HFFc6 (cell line): ENCODE results near the gene SYCE1. TPM values are rescaled to one million over a fixed set of nuclear protein-coding genes. Genes with fewer than 3 reads are reported as not detected.
"Not testable (repeated sequence)": the region's sequence is repeated elsewhere in the genome, so short reads cannot be mapped to it uniquely, and the experiment has no call there.

Experiments used
- DNase-seq: peaks from one replicate; pipeline ENCODE4 v3.0.0-alpha.2; 2018
- H3K27ac Mint-ChIP-seq: 2 replicates; pipeline ENCODE4 v1.8.0; 2020; ENCODE audit warnings: mild to moderate bottlenecking, mixed read lengths
- H3K27me3 Mint-ChIP-seq: 2 replicates; pipeline ENCODE4 v1.8.0; 2021; ENCODE audit warnings: mild to moderate bottlenecking, moderate library complexity, mixed read lengths; ENCODE audit not compliant: insufficient read depth
- H3K36me3 Mint-ChIP-seq: 2 replicates; pipeline ENCODE4 v1.8.0; 2021; ENCODE audit warnings: low read depth, mixed read lengths
- H3K4me1 Mint-ChIP-seq: 2 replicates; pipeline ENCODE4 v1.8.0; 2020; ENCODE audit warnings: low read depth, mixed read lengths
- H3K4me3 Mint-ChIP-seq: 2 replicates; pipeline ENCODE4 v1.8.0; 2020; ENCODE audit warnings: mild to moderate bottlenecking, moderate library complexity, mixed read lengths
- H3K9me3 Mint-ChIP-seq: 2 replicates; pipeline ENCODE4 v1.8.0; 2020; ENCODE audit warnings: mild to moderate bottlenecking, mixed read lengths
- CTCF ChIP-seq: fragments of 200-600 bp; sonication (generic); IDR thresholded peaks from 2 replicates; pipeline ENCODE4 v1.5.0; 2021; ENCODE audit warnings: antibody characterized with exemption, mild to moderate bottlenecking
- total RNA-seq, 6 experiments: library from RNA; stranded (reverse); fragmentation: NEBNext Ultra II Directional; extraction: Animal tissue kit (Norgen Biotek cat#: 25700); gene quantifications; 2 replicates in 1 of 6; 3 replicates in 5 of 6; pipeline ENCODE4 v1.2.3, GENCODE V29; 2021

Gene SYCE1
- total RNA-seq, 6 experiments from 2014 or later: not detected

- Mint-ChIP-seq H3K27me3 (peaks cover 52% of the 10 kb centered on the region), H3K36me3 (peaks cover 6% of the 10 kb centered on the region; the same call in 1 of the 2 replicates), H3K4me3 (no peak overlapping the region), H3K4me1 (peaks cover 6% of the 10 kb centered on the region; the same call in 1 of the 2 replicates), H3K9me3 (peaks cover 6% of the 10 kb centered on the region; the same call in 1 of the 2 replicates), H3K27ac (no peak overlapping the region)
- TF ChIP-seq CTCF: no peak
- DNase-seq: no peak
Measured at GRCh38 chr10:133527771-133528271, 37.6 kb downstream of the SYCE1 start.

- Mint-ChIP-seq H3K4me1 (peaks cover 6% of the 10 kb centered on the region; the same call in 1 of the 2 replicates), H3K27ac (no peak within 1 kb of the TSS), H3K4me3 (no peak within 1 kb of the TSS), H3K36me3 (peaks cover 6% of the 10 kb centered on the region; the same call in 1 of the 2 replicates), H3K9me3 (peaks cover 6% of the 10 kb centered on the region; the same call in 1 of the 2 replicates), H3K27me3 (peaks cover 50% of the 10 kb centered on the region)
- DNase-seq: no peak
- TF ChIP-seq CTCF: no peak
Measured at GRCh38 chr10:133526957-133527588, 38.3 kb downstream of the SYCE1 start, which contains the start of gene CYP2E1. Gene CYP2E1, plus strand, starts transcription at chr10:133527363. Its CDS starts 33 bp downstream, at chr10:133527396.

GRCh38 chr10:133525444-133525843 lies 39.9 kb downstream of the SYCE1 start:
- H3K4me3 Mint-ChIP-seq: no peak overlapping the region
- H3K27me3 Mint-ChIP-seq: peaks cover 41% of the 10 kb centered on the region
- H3K27ac Mint-ChIP-seq: no peak overlapping the region
- no peak for DNase-seq
- TF ChIP-seq CTCF: no peak
- H3K9me3 Mint-ChIP-seq: peaks cover 6% of the 10 kb centered on the region; the same call in 1 of the 2 replicates
- H3K4me1 Mint-ChIP-seq: peaks cover 6% of the 10 kb centered on the region
- peaks cover 6% of the 10 kb centered on the region; the same call in 1 of the 2 replicates for H3K36me3 Mint-ChIP-seq

GRCh38 chr10:133523631-133524203 lies 41.7 kb downstream of the SYCE1 start:
- Mint-ChIP-seq H3K4me3 (no peak overlapping the region), H3K4me1 (no peaks in the 10 kb centered on the region; the same call in 1 of the 2 replicates), H3K27ac (no peak overlapping the region), H3K36me3 (peaks cover 6% of the 10 kb centered on the region; the same call in 1 of the 2 replicates), H3K9me3 (peaks cover 6% of the 10 kb centered on the region; the same call in 1 of the 2 replicates), H3K27me3 (peaks cover 27% of the 10 kb centered on the region)
- no peak for DNase-seq
- no peak for TF ChIP-seq CTCF

- Mint-ChIP-seq H3K4me3 (peak overlapping the region; percentile 73), H3K36me3 (peaks cover 6% of the 10 kb centered on the region; the same call in 1 of the 2 replicates), H3K27me3 (peaks cover 5% of the 10 kb centered on the region; the same call in 1 of the 2 replicates), H3K27ac (no peak overlapping the region), H3K9me3 (peaks cover 10% of the 10 kb centered on the region; the same call in 1 of the 2 replicates), H3K4me1 (no peaks in the 10 kb centered on the region; the same call in 1 of the 2 replicates)
- TF ChIP-seq CTCF: peak; percentile 92
- DNase-seq: peak; percentile 38
Measured at GRCh38 chr10:133520193-133520738, 45.1 kb downstream of the SYCE1 start.

- not testable (repeated sequence) for H3K4me1 Mint-ChIP-seq, H3K27me3 Mint-ChIP-seq, H3K27ac Mint-ChIP-seq, H3K9me3 Mint-ChIP-seq, DNase-seq, H3K4me3 Mint-ChIP-seq, H3K36me3 Mint-ChIP-seq
Measured at GRCh38 chr10:133518517-133518916, 46.9 kb downstream of the SYCE1 start.
